ENCODE data around the gene SCLT1.

DNA sequence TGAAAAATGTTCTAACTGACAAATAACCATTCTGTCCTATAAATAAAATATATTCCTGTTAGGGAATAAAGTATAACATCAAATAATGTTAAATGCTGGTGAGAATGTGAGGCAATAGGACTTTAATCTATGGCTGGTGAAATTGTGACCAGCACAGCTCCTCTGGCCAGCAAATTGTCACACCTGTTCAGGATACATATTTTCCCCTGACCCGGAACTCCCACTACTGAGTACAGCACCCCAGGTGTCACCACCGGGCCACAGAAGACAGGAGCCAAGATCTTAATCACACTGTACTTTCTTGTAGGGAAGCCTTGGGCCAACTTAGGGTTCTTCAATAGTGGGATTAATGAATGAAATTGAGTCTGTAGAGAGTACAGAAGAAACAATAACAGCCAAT lies 35.8 kb upstream of the SCLT1 start:
- TF ChIP-seq, protein P1, sequence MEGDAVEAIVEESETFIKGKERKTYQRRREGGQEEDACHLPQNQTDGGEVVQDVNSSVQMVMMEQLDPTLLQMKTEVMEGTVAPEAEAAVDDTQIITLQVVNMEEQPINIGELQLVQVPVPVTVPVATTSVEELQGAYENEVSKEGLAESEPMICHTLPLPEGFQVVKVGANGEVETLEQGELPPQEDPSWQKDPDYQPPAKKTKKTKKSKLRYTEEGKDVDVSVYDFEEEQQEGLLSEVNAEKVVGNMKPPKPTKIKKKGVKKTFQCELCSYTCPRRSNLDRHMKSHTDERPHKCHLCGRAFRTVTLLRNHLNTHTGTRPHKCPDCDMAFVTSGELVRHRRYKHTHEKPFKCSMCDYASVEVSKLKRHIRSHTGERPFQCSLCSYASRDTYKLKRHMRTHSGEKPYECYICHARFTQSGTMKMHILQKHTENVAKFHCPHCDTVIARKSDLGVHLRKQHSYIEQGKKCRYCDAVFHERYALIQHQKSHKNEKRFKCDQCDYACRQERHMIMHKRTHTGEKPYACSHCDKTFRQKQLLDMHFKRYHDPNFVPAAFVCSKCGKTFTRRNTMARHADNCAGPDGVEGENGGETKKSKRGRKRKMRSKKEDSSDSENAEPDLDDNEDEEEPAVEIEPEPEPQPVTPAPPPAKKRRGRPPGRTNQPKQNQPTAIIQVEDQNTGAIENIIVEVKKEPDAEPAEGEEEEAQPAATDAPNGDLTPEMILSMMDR (IDR thresholded peaks at IDR 0.05; ENCODE audit: control extremely low read depth in 1 of 3, insufficient read depth in 1 of 3, low read depth in 1 of 3, low read length in 3 of 3) = no peak
- TF ChIP-seq EGR1 (IDR thresholded peaks at IDR 0.05; ENCODE audit: borderline replicate concordance, low read depth, low read length) = no peak

Data from H1 (cell line).